HG03469 (cell line): ENCODE measurements around the gene LGMN.
"Not testable (repeated sequence)": the region's sequence is repeated elsewhere in the genome, so short reads cannot be mapped to it uniquely, and the experiment has no call there.

ENCODE experiments used
- ATAC-seq: cut with Tn5 transposase; IDR thresholded peaks from one replicate; pipeline ENCODE4 v1.9.1; 2021; ENCODE audit warnings: mild to moderate bottlenecking, moderate library complexity, moderate number of reproducible peaks; ENCODE audit not compliant: unreplicated experiment

Gene LGMN

DNA sequence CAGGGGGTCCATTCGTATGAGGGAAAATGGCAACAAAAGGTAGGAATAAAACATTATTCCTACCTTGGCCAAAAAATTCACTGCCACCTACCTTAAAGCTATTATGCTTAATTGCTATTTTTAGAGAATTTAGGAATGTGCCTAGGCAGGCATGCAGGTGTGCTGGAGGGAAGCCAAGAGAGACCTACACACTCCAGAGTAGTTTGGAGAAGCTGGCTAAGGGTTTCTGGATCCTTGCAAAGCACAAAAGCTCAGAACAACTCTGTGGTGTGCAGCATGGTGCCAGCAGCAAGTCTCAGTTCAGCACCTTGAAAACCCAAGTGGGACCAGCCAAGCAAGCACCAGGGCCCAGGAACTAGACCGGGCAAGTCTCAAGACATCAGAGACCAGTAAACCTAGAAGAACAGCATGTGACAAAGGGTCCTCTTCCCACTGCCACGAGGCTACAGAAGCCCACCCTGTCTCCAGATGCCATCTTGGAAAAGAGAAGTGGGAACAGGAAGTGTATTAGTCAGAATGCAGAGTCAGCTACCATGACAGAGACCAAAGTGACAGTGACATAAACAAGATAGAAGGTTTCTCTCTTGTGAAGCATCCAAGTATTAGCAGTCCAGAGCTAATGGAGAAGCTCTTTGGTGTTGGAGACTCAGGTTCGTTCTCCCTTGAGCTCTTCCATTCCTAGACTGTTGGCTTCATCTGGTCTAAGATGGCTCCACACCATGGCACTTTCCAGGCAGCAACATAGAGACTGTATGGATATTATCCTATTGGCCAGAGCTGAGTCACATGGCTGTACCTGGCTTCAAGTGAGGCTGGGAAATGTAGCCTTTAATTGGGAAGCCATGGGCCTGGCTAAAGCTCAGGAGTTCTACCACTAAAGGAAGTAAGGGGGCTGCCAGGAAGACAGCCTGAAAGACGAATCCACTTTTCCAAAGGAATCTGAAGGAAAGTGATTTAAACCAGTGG lies 15.5 kb upstream of the LGMN start:
- not testable (repeated sequence) for ATAC-seq

DNA sequence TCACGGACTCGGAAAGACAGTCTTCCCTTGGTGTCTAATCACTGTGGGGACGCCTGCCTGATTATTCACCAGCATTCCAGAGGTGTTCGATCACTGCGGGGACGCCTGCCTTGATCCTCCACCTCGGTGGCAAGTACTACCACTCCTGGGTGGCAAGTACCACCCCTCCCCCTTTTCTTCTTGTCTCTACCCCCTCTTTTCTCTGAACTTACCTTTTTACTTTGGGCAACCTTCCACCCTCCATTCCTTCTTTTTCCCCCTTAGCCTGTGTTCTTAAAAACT lies 12.0 kb upstream of the LGMN start:
- no peak for ATAC-seq

DNA sequence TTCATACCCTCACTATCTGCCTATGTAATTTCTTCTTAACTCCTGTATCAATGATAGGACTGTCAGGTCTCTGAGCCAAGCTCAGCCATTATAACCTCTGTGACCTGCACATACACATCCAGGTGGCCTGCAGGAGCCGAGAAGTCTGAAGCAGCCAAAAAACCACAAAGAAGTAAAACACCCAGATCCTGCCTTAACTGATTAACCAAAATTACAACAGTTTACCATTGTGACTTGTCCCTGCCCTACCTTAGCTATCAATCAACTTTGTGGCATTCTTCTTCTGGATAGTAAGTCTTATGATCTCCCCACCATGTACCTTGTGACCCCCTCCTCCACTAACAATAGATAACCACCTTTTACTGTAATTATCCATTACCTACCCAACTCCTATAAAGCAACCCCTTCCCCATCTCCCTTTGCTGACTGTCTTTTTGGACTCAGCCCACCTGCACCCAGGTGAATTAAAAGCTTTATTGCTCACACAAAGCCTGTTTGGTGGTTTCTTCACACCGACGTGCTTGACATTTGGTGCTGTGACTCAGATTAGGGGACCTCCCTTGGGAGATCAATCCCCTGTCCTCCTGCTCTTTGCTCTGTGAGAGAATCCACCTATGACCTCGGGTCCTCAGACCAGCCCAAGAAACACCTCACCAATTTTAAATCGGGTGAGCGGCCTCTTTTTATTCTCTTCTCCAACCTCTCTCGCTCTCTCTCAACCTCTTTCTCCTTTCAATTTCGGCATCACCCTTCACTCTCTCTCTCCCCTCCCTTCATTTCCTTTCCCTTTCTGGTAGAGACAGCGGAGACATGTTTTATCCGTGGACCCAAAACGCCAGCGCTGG lies 11.5 kb upstream of the LGMN start:
- ATAC-seq = no peak

- no peak for ATAC-seq
Observed at GRCh38 chr14:92759300-92759678, 10.9 kb upstream of the LGMN start.

GRCh38 chr14:92756446-92756845 lies 8.0 kb upstream of the LGMN start:
- ATAC-seq = no peak

DNA sequence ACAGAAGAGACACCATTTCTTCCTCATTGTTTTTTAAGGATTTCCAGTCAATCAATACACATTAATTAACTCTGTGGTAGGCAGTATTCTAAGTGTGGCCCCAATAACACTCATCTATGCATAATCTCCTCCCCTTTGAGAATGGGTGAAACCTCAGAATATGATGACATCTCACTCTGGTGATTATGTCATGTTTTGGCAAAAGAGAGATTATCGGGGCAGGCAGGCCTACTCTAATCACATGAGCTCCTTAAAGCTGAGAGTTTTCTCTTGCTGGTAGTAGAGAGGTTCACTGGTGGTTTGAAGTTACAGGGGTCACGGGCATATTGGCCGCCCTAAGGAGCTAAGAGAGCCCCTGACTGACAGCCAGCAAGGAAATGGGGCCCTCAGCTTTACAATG lies 7.1 kb upstream of the LGMN start:
- no peak for ATAC-seq

- ATAC-seq = no peak
Observed at GRCh38 chr14:92754966-92755365, 6.5 kb upstream of the LGMN start.

GRCh38 chr14:92753250-92753649 lies 4.8 kb upstream of the LGMN start:
- ATAC-seq = no peak

DNA sequence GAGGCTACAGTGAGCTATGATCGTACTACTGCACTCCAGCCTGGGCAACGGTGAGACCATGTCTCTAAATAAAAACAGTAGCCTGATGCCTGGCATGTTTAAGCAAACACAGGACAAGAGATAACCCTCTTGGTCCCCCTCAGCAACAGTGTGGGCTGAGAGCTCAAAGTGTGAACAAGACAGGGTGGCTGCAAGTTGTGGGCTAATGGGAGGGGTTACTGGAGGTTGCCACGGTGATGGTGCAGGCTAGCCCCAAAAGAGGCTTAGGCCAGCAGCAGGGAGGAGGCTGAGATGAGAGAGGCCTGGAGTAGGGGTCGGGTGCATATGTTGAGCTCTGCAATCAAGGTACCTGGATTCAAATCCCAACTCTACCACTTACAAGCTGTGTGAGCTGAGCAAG lies 3.4 kb upstream of the LGMN start:
- no peak for ATAC-seq

DNA sequence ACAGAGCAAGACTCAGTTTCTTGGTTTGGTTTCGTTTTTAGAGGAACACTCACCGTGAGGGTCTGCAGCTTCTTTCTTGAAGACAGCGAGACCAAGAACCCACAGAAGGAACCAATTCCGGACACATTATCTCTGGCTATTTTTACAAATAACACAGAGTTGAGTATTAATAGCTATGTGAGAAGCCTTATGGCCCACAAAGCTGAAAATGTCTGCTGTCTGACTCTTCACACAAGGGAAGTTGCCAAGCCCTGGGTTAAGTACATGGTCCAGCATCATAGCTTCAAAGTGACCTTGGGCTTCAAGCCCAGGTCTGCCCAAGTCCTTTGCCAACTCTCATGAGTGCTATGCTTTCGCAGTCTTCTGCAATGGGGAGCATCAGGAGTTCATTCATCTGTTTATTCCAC lies 2.6 kb upstream of the LGMN start:
- ATAC-seq = no peak

GRCh38 chr14:92750222-92750728 lies 1.8 kb upstream of the LGMN start:
- ATAC-seq = not testable (repeated sequence)

GRCh38 chr14:92747701-92748258 lies 647 bp downstream of the LGMN start:
- ATAC-seq = no peak

GRCh38 chr14:92744198-92744597 lies 4.2 kb downstream of the LGMN start:
- no peak for ATAC-seq

DNA sequence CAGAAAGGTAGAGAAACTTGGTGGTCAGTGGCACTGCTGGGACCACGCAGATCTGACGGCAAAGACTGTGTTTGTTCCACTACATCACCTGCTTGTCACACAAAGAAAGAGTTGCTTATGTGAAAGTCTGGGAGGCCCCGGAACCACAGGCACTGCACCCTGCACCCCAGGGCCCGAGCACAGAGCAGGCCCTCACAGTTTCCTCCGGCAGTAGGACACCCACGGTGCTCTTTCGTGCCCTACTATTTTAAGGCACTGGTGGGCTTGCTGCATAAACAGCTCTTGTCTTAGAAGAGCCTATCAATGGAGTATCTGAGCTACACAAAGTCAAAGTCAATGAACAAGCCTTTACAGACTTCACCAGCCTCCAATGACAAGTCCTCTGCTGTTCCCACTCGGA lies 8.0 kb downstream of the LGMN start:
- ATAC-seq = no peak

DNA sequence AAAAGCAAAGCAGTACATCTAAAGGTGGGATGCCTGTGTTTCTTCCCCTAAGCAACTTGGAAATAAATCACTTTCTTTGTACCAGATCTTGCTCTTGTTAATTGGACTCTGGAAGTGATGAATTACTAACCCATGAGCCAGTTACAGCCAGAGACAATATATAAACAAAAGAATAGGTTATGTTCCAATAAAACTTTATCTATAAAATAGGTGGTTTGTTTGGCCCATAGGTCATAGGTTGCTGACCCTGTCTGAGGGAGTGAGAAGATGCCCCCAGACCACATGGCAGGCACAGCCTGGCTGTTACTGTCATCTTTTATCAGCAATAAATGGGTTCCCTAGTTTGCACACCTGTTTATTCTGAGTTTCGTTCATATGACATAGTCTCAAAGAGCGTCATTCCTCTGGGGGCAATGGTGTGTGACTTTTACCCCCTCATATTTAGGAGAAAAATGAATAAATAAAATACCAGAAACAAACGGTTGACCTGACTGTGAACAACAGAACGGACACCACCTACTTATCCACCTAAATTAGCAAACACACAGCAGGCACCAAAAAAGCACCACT lies 10.7 kb downstream of the LGMN start:
- no peak for ATAC-seq

DNA sequence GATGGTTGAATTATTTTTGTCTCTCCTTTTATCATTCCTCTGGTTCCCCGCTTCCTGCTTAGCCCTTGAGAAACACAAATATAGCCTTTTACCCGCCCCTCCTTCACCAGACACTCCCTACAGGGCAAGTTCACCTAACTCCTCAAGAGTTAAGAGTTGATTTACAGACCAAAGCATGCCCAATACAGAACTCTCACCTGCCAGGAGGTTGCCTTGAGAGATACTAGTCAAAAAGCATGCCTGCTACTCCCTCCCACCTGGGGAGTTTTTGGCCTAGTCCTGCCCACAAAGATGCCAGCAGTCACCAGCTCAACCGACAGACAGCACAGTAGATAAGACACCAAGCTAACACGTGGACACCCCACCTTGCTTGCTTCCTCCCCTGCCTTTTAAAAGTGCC lies 11.2 kb downstream of the LGMN start:
- no peak for ATAC-seq

- no peak for ATAC-seq
Observed at GRCh38 chr14:92735344-92735743, 13.1 kb downstream of the LGMN start.

GRCh38 chr14:92734618-92735017 lies 13.8 kb downstream of the LGMN start:
- ATAC-seq = no peak

DNA sequence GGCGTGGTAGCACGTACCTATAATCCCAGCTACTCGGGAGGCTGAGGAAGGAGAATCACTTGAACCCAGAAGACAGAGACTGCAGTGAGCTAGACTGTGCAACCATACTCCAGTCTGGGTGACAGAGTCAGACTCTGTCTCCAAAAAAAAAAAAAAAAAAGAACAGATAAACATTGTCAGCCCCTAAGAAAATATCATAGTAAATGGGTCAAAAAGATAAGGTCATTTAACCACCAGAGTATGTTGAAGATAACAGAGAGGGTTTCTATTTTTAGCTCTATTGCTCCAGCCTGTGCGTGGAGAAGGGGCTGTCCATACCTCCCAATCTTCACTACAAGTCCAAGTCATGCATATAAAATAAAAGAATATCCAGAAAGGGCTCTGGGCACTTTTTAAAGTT lies 15.4 kb downstream of the LGMN start:
- ATAC-seq = no peak

- ATAC-seq = no peak
Observed at GRCh38 chr14:92731622-92732115, 16.8 kb downstream of the LGMN start.
